ENCODE results near the gene MTF2.

Gene MTF2

GRCh38 chr1:93186667-93187066, 107.6 kb downstream of the MTF2 start:
- DNase-seq (ENCODE audit: low read depth in 2 of 2) = no peak

Measured in stimulated activated CD8-positive, alpha-beta memory T cell treated with anti-CD3 and anti-CD28 coated beads, Interleukin-2, amount 100 ng/mL, for 1 hour (primary cell).